Hepatocyte (in vitro differentiated cells): ENCODE results near the gene RGS8.

Experiments used
- EZH2 ChIP-seq: fragments of 200-600 bp; sonication (generic); IDR thresholded peaks from 2 replicates; pipeline ENCODE4 v1.6.1; 2016; ENCODE audit warnings: antibody characterized with exemption, mild to moderate bottlenecking, borderline replicate concordance
- EZH2phosphoT487 ChIP-seq: fragments of 200-600 bp; sonication (generic); IDR thresholded peaks from one replicate; pipeline ENCODE4 v1.6.1; 2018; ENCODE audit warnings: antibody characterized with exemption, mild to moderate bottlenecking, low read depth, moderate library complexity; ENCODE audit not compliant: unreplicated experiment, severe bottlenecking
- TF ChIP-seq, protein P1 (sequence below): fragments of 200-600 bp; sonication (generic); IDR thresholded peaks from 2 replicates; pipeline ENCODE4 v1.5.1; 2016; ENCODE audit warnings: antibody characterized with exemption, mild to moderate bottlenecking; ENCODE audit not compliant: poor library complexity

DNA sequence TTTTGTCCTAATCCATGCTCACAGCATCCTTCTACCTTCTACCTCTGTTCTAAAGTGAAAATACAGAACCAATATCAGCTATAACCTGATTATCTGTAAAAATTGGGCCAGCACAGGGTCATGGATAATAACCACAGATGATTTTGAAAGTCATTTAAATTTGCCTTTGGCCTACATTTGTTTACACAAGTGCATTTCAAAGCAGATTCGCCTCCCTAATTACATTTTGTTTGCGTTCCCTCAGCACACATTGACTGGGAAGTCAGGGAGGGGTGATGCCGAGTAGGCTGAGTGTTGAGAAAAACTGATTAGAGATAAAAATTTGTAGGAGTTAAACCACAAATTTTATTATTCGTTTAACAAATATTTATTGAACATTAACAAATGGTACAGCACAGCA is 19.2 kb upstream of the RGS8 start:
- TF ChIP-seq, protein P1, sequence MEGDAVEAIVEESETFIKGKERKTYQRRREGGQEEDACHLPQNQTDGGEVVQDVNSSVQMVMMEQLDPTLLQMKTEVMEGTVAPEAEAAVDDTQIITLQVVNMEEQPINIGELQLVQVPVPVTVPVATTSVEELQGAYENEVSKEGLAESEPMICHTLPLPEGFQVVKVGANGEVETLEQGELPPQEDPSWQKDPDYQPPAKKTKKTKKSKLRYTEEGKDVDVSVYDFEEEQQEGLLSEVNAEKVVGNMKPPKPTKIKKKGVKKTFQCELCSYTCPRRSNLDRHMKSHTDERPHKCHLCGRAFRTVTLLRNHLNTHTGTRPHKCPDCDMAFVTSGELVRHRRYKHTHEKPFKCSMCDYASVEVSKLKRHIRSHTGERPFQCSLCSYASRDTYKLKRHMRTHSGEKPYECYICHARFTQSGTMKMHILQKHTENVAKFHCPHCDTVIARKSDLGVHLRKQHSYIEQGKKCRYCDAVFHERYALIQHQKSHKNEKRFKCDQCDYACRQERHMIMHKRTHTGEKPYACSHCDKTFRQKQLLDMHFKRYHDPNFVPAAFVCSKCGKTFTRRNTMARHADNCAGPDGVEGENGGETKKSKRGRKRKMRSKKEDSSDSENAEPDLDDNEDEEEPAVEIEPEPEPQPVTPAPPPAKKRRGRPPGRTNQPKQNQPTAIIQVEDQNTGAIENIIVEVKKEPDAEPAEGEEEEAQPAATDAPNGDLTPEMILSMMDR: no peak
- TF ChIP-seq EZH2: no peak
- no peak for TF ChIP-seq EZH2phosphoT487
